GM21390 (cell line): ENCODE data around the gene CCM2.
"Not testable (repeated sequence)": the region's sequence is repeated elsewhere in the genome, so short reads cannot be mapped to it uniquely, and the experiment has no call there.

ENCODE experiments used
- ATAC-seq: cut with Tn5 transposase; IDR thresholded peaks from one replicate; pipeline ENCODE4 v1.9.1; 2021; ENCODE audit not compliant: unreplicated experiment

Gene CCM2

GRCh38 chr7:45032421-45032820 lies 32.4 kb downstream of the CCM2 start:
- ATAC-seq: no peak

GRCh38 chr7:45033261-45033930 lies 33.4 kb downstream of the CCM2 start:
- no peak for ATAC-seq

- no peak for ATAC-seq
These were observed 33.9 kb downstream of the CCM2 start for GRCh38 chr7:45033931-45034290.

GRCh38 chr7:45034710-45035109 lies 34.7 kb downstream of the CCM2 start:
- not testable (repeated sequence) for ATAC-seq

- ATAC-seq: no peak
These were observed 35.4 kb downstream of the CCM2 start for GRCh38 chr7:45035371-45035770.

DNA sequence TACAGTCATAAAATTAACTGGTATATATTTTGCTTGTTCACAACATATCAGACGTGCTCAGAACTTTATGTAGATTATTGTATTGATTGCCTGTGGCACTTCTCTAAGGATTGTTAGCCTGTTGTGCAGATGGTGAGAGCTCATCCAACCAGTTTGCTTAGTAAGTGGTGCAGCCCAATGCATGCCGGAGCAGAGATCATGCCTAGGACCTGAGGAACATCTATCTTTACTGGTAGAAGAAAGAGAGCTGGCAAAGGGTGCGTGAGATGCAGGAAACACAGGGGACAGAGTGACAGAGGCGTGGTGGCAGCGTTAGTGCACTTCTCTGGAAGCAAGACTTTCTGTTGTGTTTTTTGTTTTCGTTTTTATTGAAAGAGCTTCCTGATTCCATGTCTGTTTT lies 35.9 kb downstream of the CCM2 start:
- ATAC-seq: no peak

GRCh38 chr7:45036317-45036716 lies 36.3 kb downstream of the CCM2 start:
- no peak for ATAC-seq

GRCh38 chr7:45036796-45037195 lies 36.8 kb downstream of the CCM2 start:
- no peak for ATAC-seq

DNA sequence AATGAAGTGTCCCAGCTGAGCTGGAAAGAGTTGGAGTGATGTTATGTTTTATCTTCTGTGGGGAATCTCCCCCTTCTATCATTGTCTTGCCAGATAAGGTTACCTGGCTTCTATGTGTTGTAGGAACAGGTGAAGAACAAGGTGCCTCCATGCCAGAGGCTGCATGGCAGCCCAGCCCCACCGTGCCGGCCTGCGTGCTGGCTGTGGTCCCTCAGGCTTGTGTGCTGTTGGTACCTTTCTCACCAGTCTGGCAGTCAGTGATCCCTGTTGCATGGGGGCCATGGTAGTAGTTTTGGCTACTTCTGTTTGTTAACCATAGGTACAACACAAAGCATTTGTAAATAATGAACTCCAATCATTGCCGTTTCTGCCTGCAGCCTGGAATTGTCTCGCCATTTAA lies 37.9 kb downstream of the CCM2 start:
- ATAC-seq: no peak

- ATAC-seq: no peak
These were observed 39.1 kb downstream of the CCM2 start for GRCh38 chr7:45039106-45039505.

DNA sequence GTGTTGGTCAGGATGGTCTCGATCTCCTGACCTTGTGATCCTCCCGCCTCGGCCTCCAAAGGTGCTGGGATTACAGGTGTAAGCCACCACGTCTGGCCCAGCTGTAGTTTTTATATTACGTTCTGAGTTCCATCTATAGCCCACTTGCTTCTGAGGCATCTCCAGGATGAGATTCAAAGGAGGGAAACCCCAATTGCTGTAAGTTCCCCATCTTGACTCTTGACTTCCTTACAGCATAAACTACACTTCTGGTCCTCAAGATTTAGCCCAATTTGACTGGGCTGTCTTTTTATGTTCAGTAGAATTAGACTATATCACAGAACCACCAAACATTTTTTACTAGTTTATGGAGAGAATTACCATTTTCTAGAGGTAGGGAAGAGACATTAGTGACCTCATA lies 44.3 kb downstream of the CCM2 start:
- no peak for ATAC-seq

DNA sequence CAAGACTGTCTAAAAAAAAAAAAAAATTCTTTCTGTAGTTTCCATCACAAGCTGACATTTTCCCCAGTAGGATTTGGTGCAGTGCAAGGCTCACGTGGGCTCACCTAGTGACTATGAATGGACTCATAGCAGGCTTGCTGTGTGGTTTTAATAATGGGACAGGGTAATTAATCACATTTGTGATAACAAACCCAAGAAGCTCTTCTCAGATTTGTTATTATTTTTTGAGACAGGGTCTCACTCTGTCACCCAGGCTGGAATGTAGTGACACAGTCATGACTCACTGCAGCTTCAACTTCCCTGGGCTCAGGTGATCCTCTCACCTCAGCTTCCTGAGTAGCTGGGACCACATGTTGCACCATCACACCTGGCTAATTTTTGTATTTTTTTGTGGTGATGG lies 48.7 kb downstream of the CCM2 start:
- ATAC-seq: no peak

DNA sequence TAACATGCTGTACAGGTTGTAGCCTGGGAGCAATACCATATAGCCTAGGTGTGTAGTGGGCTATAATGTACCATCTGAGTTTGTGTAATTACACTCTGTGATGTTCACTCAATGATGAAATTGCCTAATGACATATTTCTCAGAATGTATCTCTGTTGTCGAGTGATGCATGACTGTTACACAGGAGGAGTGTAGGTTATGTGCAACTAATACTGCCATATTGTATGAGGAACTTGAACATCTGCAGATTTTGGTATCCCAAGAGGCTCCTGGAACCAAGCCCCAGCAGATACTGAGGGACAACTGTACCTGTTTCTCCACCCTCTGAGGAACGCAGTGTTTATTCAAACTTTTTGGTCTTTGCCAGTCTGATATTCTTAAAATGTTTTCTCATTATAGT lies 50.2 kb downstream of the CCM2 start:
- no peak for ATAC-seq

- no peak for ATAC-seq
These were observed 52.0 kb downstream of the CCM2 start for GRCh38 chr7:45052011-45052410.

GRCh38 chr7:45053401-45053800 lies 53.4 kb downstream of the CCM2 start:
- ATAC-seq: no peak

GRCh38 chr7:45053941-45054340 lies 53.9 kb downstream of the CCM2 start:
- ATAC-seq: no peak

- ATAC-seq: no peak
These were observed 54.4 kb downstream of the CCM2 start for GRCh38 chr7:45054442-45054841.

DNA sequence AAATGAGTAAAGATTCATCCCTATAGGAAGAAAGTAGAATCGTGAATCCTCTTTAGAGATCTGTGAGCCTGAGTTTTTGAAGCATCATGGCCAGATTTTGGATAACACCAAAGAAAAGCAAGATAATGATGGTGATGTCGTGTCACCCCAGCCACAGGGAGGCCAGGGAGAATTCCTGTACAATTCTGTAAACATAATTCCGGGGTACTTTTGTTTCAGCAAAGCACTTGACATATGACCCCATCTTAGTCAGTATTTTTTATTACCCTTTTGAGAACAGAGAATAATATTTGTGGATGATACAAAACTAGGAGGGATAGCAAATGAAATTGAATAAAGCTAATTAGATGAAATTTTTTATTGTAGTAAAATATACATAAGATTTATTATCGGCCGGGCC lies 55.0 kb downstream of the CCM2 start:
- ATAC-seq: no peak

DNA sequence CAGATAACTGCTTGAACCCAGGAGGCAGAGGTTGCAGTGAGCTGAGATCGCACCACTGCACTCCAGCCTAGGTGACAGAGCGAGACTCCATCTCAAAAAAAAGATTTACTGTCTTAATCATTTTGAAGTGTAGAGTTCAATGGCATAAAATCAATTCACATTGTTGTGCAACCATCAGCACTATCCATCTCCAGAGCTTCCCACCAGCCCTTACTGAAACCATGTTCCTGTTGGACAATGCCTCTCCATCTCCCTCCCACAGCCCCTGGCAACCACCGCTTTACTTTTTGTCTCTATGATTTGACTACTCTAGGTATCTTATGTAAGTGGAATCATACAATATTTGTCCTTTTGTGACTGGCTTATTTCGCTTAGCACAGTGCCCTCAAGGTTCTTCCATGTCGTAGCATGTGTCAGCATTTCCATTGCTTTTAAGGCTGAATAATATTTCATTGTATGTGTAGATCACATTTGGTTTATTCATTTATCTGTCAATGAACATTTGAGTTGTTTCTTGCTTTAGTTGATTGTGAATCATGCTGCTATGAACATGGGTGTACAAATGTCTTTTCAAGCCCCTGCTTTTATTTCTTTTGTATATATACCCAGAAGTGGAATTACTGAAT lies 55.7 kb downstream of the CCM2 start:
- ATAC-seq: no peak

GRCh38 chr7:45057878-45058277 lies 57.9 kb downstream of the CCM2 start:
- ATAC-seq: no peak

GRCh38 chr7:45060295-45060694 lies 60.3 kb downstream of the CCM2 start:
- no peak for ATAC-seq

DNA sequence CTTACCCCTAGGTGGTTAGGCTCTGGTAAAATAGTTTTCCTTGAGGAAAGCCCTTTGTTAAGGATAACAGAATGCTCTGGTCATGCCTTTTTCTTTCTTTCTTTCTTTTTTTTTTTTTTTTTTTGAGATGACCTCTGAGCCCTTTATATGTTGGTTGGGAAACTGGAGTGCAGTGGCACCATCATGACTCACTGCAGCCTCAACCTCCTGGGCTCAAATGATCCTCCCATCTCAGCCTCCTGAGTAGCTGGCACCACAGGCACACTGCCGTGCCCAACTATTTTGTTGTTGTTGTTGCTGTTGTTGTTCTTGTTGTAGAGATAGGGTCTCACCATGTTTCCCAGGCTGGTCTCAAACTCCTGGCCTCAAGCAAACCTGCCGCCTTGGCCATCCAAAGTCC lies 61.4 kb downstream of the CCM2 start:
- ATAC-seq: no peak

GRCh38 chr7:45061806-45062425 lies 61.9 kb downstream of the CCM2 start:
- no peak for ATAC-seq
